Measurements from ENCODE around the gene UFSP1.
"Not testable (repeated sequence)": the region's sequence is repeated elsewhere in the genome, so short reads cannot be mapped to it uniquely, and the experiment has no call there.

The UFSP1 gene

GRCh38 chr7:100879685-100880261 lies 9.7 kb downstream of the UFSP1 start:
- DNase-seq, result no peak

- no peak for DNase-seq
These were observed 10.8 kb downstream of the UFSP1 start for GRCh38 chr7:100878685-100879084.

- DNase-seq, result no peak
These were observed 11.5 kb downstream of the UFSP1 start for GRCh38 chr7:100878013-100878412.

GRCh38 chr7:100875356-100875751 lies 14.2 kb downstream of the UFSP1 start:
- DNase-seq, result no peak

- DNase-seq, result peak; percentile 99
These were observed 14.7 kb downstream of the UFSP1 start, which contains the start of gene SRRT for GRCh38 chr7:100874577-100875355. Gene SRRT, plus strand, starts transcription at chr7:100875103. Its CDS starts 488 bp downstream, at chr7:100875591.

GRCh38 chr7:100874300-100874576 lies 15.3 kb downstream of the UFSP1 start:
- no peak for DNase-seq

GRCh38 chr7:100873599-100874299 lies 15.8 kb downstream of the UFSP1 start:
- DNase-seq, result no peak

GRCh38 chr7:100867776-100868485 lies 21.6 kb downstream of the UFSP1 start:
- DNase-seq, result no peak

GRCh38 chr7:100867040-100867775 lies 22.3 kb downstream of the UFSP1 start, which contains the start of gene TRIP6:
Gene TRIP6, plus strand, starts transcription at chr7:100867387. Its CDS starts 111 bp downstream, at chr7:100867498.
- DNase-seq, result no peak

- DNase-seq, result no peak
These were observed 22.8 kb downstream of the UFSP1 start for GRCh38 chr7:100866729-100867039.

GRCh38 chr7:100865938-100866728 lies 23.4 kb downstream of the UFSP1 start:
- DNase-seq, result no peak

- DNase-seq, result no peak
These were observed 24.1 kb downstream of the UFSP1 start for GRCh38 chr7:100865372-100865911.

GRCh38 chr7:100864263-100864845 lies 25.2 kb downstream of the UFSP1 start:
- DNase-seq, result no peak

GRCh38 chr7:100863406-100863950 lies 26.0 kb downstream of the UFSP1 start:
- no peak for DNase-seq

GRCh38 chr7:100861616-100861985 lies 27.9 kb downstream of the UFSP1 start:
- DNase-seq, result no peak

- no peak for DNase-seq
These were observed 28.6 kb downstream of the UFSP1 start for GRCh38 chr7:100860702-100861615.

- DNase-seq, result no peak
These were observed 29.7 kb downstream of the UFSP1 start for GRCh38 chr7:100859856-100860255.

- DNase-seq, result no peak
These were observed 32.6 kb downstream of the UFSP1 start for GRCh38 chr7:100856871-100857282.

- no peak for DNase-seq
These were observed 34.0 kb downstream of the UFSP1 start for GRCh38 chr7:100855515-100855914.

- not testable (repeated sequence) for DNase-seq
These were observed 34.6 kb downstream of the UFSP1 start for GRCh38 chr7:100854899-100855298.
